NCI-H345 treated with DMSO at 0.1 percent for 48 hours (cell line): ENCODE measurements around the gene GRIK4.
A peak's percentile ranks its signal among the peaks of the same experiment; 100 is the strongest.

Experiments used
- DNase-seq: peaks from one replicate; lab custom pipeline; 2025; ENCODE audit not compliant: unreplicated experiment; lab: John Stamatoyannopoulos, UW

Gene GRIK4

GRCh38 chr11:120547316-120547715 lies 35.8 kb downstream of the GRIK4 start:
- DNase-seq, result no peak

DNA sequence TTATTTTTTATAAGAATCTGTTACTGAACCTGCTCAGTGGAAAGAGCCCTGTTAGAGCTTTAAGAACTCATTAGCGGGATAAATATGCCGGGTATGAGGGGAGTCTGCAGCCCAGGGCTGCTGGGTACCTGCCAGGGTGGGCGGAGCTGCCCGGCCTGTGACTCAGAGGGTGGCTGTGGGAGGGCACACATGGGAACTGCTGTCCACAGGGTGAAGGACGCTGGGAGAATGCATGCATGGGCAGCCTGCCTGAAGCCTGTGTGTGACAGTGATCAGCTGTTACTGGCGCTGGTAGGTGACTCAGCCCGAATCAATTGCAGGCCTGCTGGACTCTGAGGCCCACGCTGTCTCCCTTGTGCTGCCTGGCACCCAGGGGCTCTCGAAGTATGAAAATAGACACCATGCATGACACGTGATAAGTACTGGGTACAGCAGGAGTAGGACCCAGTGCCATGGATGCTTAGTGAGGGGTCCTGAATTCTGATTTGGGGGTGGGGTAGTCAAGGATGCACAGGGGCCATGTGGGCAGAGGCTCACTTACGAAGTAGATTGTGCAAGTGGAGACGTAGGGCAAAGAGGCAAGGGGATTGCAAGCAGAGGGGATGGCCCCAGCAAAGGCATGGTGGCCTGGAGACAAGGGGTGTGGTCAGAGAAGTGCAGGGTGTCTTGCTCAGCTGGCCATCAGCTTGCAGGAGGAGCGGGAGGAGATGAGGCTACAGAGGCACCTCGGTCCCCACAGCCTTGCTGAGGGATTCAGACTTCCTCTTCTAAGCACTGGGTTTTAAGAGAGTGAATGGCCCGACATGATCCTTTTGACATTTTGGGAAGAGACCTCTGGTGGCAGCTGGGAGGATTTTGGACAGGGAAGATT lies 36.5 kb downstream of the GRIK4 start:
- peak; percentile 39 for DNase-seq

DNA sequence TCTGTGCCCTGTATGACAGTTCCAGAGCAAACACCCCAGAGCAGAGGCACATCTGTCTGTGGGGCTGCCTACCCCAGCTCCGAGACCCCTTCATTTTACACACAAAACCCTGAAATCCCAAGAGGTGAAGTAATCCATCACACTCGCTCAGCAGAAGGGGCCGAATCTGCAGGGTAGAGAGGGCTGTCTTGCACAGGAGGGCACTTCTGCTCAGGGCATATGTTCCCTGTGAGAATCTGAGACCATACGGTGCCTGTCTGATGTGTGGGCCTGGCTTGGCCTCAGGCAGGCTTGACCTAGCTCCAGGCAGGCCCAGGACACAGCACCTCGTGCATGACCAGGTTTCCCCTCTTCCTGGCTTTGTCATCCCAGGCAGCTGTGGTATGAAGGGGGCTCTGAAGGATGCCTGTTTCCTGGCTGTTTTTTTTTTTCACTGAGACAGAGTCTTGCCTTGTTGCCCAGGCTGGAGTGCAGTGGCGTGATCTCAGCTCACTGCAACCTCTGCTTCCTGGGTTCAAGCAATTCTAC lies 37.2 kb downstream of the GRIK4 start:
- DNase-seq, result no peak

DNA sequence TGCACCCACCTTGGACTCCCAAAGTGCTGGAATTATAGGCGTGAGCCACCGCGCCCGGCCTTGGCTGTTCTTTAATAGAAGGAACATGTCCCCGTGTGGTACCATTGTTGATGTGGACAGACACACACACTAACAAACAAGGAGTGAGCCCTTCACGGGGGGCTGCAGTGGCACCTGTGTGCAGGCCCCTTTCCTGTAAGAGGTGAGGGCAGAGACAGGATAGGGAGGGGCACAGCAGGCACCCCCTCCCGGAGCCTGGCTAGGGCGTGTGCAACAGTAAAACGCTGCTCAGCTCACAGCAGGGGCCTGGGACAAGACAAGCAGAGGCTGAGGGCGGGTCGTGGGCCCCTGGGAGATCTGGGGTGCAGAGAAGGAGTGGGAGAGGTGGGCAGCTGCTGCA lies 37.8 kb downstream of the GRIK4 start:
- no peak for DNase-seq

GRCh38 chr11:120550007-120550406 lies 38.5 kb downstream of the GRIK4 start:
- DNase-seq, result no peak

GRCh38 chr11:120551191-120551590 lies 39.6 kb downstream of the GRIK4 start:
- DNase-seq, result no peak

DNA sequence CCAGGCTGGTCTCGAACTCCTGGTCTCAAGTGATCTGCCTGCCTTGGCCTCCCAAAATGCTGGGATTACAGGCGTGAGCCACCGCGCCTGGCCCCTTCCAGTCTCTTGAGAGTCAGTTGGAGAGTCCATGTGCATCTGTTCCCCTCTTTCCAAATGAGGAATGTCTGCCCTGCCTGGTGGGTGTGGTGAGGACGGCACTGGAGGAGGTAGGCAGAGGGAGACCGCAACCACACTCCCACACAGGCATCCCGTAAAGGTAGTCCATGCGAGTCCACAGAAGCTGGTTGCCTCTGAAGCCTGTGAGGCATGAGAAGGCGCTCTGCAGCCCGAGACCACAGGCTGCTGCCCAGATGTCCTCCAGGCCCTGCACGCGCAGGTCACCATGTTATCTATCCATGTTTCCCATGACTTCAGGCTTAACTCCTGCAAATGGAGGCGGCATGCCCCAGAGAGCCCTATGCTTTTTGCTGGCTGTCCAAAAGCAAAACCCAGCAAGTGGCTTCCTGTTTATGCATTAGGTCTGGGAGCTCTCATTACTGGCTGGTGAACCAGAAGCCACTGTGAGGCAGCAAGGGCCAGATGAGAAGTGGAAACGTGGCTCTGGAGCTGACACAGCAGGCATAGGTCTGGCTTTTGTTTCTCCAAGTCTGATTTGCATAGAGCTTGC lies 43.4 kb downstream of the GRIK4 start:
- no peak for DNase-seq

DNA sequence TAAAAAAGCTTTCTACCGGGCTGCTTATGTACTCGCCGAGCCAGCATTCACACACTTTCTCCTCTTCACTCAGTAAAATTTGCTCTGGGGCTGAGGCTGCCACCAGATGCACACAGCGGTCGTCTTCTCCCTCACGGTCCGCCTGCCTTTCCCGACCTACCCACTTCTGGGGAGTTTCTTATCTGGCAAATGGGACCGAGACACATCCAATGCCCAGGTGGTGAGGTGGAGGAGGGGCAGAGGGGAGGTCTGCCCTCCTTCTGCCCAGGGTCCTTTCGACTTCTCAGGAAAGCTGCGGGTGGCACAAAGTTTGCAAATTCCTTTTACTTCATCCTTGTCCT lies 43.9 kb downstream of the GRIK4 start:
- DNase-seq, result no peak

DNA sequence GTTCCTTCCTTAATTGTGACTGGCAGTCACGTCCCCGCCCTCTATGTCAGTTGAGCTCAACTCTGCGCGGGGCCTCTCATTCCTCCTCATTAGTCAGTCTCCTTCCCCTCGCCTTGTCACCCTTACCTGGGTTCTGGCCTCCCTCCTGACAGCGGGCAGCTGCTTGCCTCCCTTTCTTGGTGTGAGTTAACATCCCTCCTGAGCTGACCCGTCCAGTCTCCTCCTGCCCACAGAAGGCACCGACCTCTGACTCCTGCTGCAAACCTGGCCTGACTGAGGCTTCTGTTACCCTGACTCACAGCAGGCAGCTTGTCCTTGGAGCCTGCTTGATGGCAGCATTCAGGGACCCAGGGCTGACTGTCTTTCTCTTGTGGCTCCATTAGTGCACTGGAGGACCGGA lies 45.2 kb downstream of the GRIK4 start:
- no peak for DNase-seq

GRCh38 chr11:120558744-120559431 lies 47.3 kb downstream of the GRIK4 start:
- no peak for DNase-seq

DNA sequence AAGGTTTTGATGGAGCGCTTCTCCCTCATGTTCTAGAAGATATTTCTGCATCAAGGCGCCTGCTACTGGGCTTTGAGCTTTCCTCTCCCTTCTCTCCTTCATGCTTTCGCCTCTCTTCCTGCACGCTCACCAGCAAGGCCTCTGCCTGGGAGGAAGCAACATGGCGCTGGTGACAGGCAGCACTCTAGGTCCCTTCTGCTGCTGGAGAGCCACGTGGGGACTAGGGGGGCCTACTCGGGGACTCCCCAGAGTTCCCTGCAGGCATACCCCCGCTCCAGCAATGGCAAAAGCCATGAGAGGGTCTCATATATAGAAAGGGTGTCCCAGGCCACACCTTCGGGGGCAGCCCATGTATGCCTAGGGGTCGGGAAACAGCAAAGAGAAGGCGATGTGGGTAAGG lies 49.7 kb downstream of the GRIK4 start:
- no peak for DNase-seq

DNA sequence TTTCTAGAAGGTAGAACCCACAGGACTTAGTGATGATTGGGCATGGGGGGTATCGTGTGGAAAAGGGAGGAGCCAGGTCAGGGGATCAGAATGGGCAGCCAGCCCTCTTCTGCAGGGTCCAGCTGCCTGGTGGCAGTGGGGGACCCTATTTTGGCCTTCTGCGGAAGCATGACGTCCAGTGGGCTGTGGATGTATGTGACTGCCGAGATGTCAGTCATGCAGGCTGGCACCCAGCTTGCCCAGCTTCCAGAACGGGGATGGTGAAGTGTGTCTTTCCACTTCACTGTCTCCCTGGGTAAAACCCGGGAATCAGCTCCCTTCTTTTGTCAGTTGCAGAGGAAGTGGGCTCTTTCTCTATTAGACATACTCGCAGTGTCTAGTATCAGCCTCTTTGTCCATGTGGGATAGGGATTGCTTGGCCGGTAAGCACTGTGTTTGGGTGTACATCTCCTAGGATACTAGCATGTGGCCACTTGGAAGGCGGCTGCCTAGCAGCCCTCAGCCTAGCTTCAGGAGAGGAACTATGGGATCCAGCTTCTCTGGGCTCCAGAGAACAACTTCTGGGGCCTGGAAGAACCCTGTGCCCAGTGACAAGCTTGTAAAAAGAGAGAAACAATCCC lies 51.4 kb downstream of the GRIK4 start:
- no peak for DNase-seq

- peak; percentile 20 for DNase-seq
These were observed 52.4 kb downstream of the GRIK4 start for GRCh38 chr11:120563703-120564572.

DNA sequence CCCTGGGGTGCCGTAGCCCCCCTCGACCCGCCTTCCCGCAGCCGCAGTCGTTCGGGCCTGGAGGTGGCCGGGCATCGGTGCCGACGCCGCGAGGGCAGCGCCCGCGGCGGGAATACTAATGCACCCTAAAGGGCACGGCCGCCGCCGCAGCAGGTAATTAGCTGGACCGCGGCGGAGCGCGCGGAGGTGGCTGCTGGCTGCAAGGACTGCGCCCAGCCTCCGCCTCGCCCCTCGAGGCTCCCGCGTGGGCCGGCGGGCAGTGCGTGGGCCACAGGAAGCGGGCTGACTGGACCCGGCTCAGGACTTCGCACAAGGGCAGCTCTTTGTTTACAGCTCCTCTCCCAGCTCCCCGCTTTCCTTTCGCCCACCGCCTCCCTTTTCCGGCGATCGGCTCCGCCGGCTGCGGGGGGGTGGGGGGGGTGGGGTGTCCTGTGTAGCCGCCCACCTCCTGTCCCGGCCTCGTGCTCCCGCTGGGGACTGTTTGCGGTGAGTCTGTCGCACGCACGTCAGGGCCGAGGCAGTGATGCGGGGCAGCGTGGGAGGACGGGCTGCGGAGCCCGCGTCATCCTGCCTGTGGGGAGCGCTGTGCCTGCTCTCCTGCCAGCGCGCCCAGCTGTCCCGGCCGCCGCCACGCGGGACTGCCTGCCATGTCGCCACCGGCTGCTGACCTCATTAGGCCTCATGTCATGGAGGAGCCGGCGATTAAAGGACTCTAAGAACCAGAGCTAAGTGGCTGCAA lies 53.2 kb downstream of the GRIK4 start:
- no peak for DNase-seq

DNA sequence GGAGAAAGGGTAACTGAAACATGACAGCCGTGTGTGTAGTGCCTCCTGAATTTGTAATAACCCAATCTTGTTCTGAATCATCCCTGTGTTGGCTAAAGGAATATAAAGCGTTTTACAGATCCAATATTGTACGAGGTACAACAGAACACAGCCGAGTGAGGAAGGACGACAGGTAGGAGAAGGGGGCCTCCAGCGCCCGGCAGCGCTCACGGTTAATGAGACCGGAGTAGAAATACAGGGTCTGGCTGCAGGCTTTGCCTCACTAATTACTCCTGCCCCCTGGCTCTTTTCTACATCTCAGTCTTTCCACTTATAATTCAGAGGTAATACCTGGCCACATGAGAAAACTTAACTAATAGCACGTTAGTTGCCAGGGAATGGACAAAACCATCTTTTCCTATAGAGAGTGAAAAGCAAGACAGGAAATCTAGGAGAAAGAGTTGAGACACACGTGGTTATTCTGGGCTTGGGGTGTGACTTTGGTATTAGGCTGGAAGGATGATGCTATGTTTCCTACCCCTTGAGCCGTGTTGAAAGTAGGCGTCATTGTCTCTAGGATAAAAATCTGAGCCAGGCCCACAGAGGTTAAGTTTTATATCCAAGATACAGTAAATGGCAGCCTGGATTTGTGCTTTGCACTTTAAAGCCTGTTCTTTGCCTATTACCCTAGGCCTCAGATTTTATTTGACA lies 54.1 kb downstream of the GRIK4 start:
- no peak for DNase-seq

DNA sequence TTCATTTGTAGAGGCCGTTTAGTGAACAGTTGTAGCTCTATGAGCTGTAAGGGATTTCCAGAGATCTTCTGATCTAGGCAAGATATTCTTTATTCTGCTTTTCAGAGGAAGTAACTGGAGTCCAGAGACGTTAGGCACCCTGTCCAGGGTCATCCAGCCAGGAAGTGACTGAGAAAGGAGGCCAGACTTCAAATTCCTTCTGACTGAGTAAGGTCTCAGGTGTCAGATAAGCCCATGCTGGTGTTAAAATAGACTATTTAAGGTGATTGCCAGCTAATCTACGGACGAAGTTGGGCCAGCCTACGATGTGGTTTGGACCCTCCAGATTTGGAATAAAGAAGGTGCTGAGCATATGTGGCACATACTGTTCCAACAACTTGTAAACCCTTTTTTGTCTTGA lies 54.6 kb downstream of the GRIK4 start:
- DNase-seq, result no peak

GRCh38 chr11:120568572-120569307 lies 57.2 kb downstream of the GRIK4 start:
- no peak for DNase-seq

DNA sequence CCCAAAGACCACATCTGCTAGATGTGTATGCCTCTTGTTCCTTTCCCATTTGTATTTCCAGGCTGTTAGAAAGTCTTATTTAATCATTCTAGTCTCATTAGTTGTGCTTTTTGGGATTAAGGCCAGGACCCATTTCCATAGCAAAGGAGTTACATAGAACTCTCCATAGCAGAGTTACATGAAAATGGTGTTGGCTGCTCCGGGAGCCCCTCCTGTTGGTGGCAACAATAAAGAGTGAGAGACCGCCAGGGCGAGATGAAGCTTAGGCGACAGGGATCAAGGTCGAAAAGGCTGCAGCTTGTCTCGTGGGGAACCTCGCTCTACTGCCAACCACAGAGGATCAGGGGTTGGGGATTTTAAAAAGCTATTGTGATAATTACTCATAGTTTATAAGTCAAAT lies 58.3 kb downstream of the GRIK4 start:
- no peak for DNase-seq
